ENCODE measurements around the gene KCNAB1.

KCNAB1 gene

GRCh38 chr3:156406393-156406792 is 286.0 kb downstream of the KCNAB1 start:
- no peak for DNase-seq (ENCODE audit: low read depth in 2 of 2)

DNA sequence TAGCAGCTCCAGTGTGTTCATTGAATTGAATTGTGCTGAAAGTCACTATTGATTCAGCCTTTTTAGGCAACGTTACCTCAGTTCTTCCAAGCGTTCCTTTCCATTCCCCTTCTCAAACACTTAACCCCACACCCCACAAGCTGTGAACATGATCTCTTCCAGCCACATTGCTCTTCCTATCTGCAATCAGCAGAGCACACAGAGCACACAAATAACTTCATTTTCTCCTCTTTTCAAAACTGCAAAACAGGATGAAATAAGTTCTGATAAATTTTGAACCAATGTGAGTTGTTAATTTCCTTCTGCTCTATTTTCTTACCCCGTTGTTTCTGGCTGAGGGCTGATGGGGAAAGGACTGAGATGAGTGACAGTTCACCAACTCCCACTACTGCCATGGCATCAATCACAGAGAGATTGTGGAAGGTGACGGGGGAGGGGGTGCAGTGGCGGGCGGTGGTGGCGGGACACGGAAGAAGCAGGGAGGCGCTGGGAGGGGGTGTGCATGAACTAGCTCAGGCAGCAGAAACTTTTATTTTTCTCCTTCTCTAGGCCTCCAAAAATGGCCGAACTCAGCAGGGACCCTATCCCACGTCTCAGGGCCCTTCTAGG is 287.3 kb downstream of the KCNAB1 start:
- no peak for DNase-seq (ENCODE audit: low read depth in 2 of 2)

DNA sequence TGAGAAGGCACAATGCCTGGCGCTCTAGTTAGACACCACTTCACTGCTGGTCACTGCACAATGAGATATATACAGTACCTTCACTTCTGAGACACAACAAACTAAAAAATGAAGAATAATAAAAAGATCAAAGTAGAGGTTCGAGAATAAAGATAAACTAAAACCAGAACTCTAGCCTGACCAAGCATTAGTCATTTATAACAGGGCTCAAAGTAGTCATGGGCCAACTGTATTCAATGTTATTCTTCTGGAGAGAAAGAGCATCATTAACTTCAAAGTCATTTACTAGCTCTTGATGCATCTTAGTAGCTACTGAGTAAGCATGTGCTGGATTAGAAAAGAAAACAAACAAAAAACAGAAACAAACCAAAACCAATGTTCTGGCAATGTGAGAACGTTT is 289.3 kb downstream of the KCNAB1 start:
- no peak for DNase-seq (ENCODE audit: low read depth in 2 of 2)

GRCh38 chr3:156412600-156412999 is 292.2 kb downstream of the KCNAB1 start:
- DNase-seq (ENCODE audit: low read depth in 2 of 2): no peak

DNA sequence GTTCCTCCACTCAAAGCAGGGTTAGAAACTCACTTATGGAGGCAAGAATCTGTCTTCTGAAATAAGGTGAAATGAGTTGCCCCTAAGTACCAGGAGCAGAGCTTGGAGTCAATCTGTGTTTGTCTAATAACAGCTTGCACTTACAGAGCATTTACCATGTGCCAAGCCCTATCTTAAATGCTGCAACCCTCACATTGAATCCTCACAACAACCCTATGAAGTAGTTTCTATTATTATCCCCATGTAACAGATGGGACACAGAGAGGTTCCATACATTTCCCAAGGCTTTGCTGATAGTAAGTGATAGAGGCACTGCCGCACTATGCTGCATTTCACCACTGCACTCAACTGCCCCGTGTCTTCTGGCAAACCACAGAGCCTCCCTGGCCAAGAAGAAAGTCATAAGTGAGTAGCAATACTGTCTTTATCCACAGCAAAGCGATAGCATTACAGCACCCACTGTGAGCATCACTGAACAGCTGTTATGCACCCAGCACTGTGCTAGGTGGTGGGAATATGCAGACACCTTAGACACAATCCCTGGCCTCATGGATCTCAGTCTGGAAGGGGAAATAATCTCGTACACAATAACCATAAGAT is 293.0 kb downstream of the KCNAB1 start:
- no peak for DNase-seq (ENCODE audit: low read depth in 2 of 2)

GRCh38 chr3:156416846-156417558 is 296.6 kb downstream of the KCNAB1 start:
- no peak for DNase-seq (ENCODE audit: low read depth in 2 of 2)

GRCh38 chr3:156417559-156418132 is 297.3 kb downstream of the KCNAB1 start:
- no peak for DNase-seq (ENCODE audit: low read depth in 2 of 2)

DNA sequence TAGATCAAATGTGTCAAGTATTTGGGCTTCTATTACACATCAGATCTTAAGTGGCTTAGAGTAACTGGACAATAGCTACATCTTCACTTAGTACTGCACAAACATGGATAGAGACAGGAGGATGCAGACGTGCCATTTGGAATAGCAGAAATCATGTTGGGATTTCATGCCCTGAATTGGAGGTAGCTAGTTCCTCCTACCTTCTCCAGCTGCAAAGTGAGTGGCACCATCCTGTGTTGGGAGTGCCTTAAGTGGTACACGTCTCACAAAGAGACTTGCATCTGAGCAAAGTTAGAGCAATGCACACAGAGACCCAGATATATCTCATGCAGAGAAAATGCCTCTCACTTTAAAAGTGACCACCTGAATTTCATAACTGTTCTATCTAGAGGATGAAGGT is 298.1 kb downstream of the KCNAB1 start:
- DNase-seq (ENCODE audit: low read depth in 2 of 2): no peak

- no peak for DNase-seq (ENCODE audit: low read depth in 2 of 2)
Measured at GRCh38 chr3:156421534-156421933, 301.2 kb downstream of the KCNAB1 start.

DNA sequence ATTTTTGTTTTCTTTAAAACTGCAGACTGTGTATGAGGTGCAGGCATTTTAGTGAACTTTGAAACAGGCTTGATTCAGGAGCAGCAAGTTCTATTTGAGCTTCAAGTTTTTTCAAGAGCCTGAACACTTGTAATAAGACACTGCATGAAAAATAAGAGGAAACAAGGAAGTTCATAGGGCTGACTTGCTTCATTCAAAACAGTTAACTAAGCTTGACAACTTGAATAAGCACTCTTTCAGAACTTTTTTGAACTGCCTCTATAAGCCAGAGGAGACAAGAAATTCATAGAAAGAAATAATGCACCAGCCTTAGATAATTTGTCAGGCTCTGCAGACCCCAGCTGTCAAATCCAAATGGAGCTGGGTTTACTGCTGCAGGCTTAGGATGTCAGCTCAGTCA is 304.4 kb downstream of the KCNAB1 start:
- DNase-seq (ENCODE audit: low read depth in 2 of 2): no peak

DNA sequence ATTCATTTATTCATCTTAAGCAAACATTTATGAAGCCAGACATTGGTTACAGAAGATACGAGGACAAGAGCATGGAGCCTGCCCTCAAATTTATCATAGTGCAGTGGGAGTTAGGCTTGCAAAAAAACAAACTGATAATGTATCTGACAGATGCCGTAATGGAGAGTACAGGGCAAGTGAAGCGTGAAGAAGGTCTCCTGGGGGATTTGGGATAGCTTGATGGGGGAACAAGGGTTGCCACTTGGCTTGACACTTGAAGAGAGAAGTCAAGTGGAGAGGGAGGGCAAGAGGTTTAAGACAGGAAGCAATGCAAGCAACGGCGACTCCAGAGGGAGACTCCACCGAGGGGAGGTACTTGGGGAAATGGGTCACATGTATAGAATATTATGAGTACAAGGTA is 305.3 kb downstream of the KCNAB1 start:
- DNase-seq (ENCODE audit: low read depth in 2 of 2): no peak

DNA sequence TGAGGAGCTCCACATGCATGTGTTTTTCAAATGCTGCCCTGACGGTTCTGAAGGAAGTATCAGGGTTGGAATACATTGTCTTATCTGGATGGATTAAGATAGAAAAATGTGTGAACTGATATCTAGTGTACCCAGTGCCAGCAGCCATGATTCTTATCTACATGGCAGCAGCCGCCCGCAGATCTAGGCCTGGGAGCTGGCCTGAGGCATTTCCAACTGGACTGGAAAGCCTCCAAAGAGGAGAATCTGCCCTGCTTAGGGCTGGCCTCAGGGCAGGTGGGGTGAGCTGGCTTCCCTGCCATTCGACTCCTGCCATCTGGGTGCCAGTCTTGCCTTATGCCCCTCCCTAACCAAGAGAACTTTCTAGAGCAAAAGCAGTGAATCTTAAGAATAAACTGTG is 308.7 kb downstream of the KCNAB1 start:
- DNase-seq (ENCODE audit: low read depth in 2 of 2): no peak

GRCh38 chr3:156431334-156432124 is 311.2 kb downstream of the KCNAB1 start:
- DNase-seq (ENCODE audit: low read depth in 2 of 2): no peak

DNA sequence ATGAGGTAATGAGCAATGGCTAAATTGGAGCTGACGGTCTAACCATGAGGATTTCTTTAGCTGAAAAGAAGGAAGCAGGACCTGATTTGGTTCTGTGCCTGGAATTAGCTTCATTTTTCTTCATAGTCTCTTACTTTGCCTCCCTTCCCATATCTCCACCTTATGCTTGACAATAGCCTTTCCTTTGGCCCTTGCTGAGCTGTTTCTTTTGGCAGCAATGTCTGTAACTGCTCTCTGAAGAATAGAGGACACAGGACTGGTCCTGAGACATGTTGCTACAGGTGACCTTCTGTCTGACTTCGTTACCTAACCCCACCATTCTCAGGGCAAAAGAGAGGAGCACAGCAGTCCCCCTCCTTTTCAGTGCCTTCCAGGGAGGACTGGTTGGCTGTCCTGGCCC is 312.2 kb downstream of the KCNAB1 start:
- DNase-seq (ENCODE audit: low read depth in 2 of 2): no peak

DNA sequence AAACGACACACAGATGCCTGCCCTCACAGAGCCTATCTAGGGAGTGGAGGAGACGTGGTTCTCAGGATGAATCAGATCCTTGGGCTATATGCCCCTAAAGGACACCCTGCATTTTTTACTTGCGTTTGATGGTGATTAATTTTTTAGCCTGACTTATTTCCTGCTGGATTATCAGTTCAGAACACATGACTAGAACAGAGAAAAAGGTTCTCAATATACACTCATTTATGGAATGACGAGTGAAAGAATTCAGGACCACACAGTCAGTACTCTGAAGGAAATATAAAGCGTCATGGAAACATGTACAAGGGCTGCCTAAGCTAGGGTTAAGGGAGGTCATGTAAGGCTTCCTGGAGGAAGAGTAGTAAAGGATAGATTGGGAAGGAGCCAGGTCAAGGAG is 312.8 kb downstream of the KCNAB1 start:
- no peak for DNase-seq (ENCODE audit: low read depth in 2 of 2)

GRCh38 chr3:156433910-156434309 is 313.5 kb downstream of the KCNAB1 start:
- no peak for DNase-seq (ENCODE audit: low read depth in 2 of 2)

DNA sequence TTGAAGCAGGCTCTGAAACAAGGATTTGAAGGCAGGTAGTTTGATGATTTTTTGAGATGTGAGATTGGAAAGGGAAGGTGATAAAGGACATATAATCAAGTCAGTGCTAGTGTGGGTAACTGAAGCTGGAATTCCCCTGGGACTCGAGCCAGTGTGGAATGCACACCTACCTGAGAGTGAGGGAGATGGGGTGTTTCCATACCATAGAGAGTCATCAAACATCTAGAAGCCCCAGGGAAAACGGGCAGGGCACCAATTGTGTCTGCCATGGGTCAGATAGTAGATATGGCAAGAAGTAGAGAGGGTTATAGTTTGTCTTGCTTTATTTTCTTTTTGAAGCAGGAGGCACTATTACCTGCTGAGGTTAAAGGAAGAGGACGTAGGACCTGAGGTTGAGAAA is 314.5 kb downstream of the KCNAB1 start:
- no peak for DNase-seq (ENCODE audit: low read depth in 2 of 2)

DNA sequence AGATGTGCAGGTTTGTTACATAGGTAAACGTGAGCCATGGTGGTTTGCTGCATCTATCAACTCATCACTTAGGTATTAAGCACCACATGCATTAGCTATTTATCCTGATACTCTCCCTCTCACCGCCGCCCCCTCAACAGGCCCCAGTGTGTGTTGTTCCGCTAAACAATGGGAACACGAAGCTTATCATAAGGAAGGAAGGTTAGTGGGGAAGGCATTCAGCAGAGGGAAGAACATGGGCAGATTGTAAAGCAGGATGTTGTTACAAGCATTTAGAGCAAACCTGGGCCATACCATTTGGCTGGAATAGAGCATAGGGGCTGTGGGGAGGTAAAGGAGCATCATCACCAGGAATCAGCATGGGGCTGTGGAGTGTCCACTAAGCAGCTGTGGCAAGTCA is 322.7 kb downstream of the KCNAB1 start:
- no peak for DNase-seq (ENCODE audit: low read depth in 2 of 2)

GRCh38 chr3:156445117-156446090 is 325.0 kb downstream of the KCNAB1 start:
- no peak for DNase-seq (ENCODE audit: low read depth in 2 of 2)

GRCh38 chr3:156448300-156448699 is 327.9 kb downstream of the KCNAB1 start:
- no peak for DNase-seq (ENCODE audit: low read depth in 2 of 2)

All from activated CD4-positive, alpha-beta T cell treated with anti-CD3 and anti-CD28 coated beads for 24 hours (primary cell).